ENCODE measurements around the gene RASSF3.

GRCh38 chr12:64729909-64730587 lies 119.8 kb downstream of the RASSF3 start:
- TF ChIP-seq CTCF (IDR thresholded peaks at IDR 0.05) (no peak), POLR2A (IDR thresholded peaks at IDR 0.05) (no peak)

All from heart left ventricle (tissue), 13 donors.